Right forelimb (tissue), 1 donor: ENCODE measurements around the gene TUBB4A.
"Not testable (repeated sequence)": the region's sequence is repeated elsewhere in the genome, so short reads cannot be mapped to it uniquely, and the experiment has no call there.

Experiments
- DNase-seq: peaks from one replicate; pipeline ENCODE4 v3.0.0-alpha.2; 2018

Gene TUBB4A

DNA sequence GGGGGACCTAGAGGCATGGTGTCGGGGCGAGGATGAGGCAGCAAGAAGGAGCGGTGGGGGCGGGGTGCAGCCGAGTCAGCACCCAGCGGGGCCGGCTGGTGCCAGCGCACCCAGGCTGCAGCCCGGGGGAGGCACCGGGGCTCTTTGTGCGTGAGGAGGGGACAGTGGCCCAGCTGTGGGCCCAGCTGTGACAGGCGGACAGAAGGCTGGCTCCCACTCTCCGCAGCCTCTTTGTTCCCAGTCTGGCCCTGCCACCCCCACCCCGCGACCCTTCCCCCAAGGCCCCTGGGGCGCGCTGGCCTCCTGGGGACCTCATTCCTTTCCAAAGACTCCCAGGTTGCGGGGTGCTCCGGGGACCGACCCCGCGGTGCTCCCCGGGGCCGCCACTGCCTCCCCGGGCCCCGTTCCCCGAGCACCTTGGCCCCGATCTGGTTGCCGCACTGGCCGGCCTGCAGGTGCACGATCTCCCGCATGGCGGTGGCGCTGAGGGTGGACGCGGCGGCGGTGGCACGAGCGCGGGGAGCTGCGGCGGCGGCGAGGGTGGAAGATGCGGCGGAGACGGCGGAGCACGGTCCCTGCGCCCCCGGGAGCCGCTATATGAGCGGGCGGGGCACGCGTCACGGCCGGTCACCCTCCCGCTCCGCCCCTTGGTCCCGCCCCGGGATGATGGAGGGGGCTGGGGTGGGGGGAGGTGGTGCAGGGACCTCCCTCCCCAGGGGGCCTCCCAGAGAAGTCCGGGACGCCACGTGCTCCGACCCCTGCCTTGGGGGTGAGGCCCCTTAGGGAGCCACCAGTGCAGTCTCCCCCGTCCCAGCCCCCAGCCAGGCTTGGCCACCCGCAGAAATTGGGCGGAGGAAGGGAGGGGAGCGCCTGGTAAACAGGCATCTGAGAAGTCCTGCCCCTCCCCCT is at the start of gene TUBB4A:
TSS of gene TUBB4A (minus strand) at position 570 of the 909 bp plus-strand sequence. CDS start at position 473, 97 bp downstream.
- DNase-seq = no peak

DNA sequence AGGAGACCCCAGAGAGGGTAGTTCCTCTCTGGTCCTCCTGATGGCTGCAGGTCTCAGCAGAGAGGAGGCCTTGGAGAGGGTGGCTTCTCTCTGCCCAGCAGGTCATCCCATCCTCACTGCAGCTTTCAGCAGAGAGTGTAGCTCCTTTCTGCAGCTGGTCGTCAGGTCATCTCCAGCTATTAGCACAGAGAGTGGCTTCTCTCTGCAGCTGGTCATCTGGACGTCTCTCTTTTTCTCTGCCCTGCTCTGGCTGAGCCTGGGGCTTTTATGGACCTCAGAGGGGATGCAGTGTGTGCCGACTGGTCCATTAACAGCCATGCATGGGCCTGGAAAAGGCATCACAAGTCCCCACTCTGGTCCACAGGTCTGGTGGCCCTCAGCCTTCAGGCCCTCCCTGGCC is 49.0 kb upstream of the TUBB4A start:
- DNase-seq = no peak

- DNase-seq = not testable (repeated sequence)
These were observed 48.6 kb upstream of the TUBB4A start for GRCh38 chr19:6550679-6551078.

DNA sequence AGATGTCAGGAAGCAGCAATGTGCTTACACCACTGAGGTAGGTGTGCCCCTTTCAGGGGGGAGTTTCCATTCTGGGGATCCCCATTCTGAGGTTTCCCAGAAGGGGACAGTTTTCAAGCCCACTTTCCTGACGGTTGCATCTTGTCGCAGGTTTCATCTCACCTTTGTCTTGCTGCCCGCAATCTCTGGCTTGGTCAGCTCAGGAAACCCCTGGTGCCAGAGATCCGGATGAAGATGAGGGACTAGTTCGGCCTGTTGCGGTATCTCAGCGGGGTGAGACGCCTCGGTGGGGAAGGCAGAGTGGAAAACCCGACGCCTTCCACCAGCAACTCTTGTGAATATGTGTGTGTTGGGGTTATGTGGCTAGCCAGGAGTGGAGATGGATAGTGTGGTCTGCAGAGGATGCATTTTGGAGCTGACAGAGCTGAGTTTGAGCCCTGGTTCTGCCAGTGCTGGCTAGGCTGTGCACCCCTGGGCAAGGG is 41.8 kb upstream of the TUBB4A start:
- DNase-seq = no peak

DNA sequence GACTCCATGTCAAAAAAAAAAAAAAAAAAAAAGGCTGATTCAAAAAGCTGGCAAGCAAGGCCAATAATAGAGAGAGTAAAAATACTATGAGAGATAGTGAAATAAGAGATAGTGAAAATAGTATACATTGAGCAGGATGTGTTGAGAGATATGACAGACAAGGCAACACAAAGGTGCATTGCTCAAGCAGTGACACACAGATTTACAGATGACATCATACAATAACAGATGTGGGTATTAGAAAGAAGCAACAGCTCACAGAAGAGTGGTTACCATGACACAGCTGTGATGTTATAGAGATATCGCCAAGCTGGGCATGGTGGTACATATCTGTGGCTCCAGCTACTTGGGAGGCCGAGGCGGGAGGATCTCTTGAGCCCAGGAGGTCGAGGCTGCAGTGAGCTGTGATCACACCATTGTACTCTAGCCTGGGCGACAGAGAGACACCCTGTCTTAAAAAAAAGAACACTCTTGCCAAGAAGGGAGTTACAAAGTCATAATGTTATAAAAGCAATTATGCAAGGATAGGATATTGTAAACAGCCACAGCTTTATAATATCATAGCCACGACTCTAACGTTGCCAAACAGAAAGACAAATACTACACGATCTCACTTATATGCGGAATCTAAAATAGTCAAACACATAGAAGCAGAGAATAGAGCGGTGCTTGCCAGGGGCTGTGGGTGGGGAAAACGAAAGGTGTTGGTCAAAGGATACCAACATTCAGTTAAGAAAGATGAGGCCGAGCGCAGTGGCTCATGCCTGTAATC is 39.0 kb upstream of the TUBB4A start:
- DNase-seq = no peak

GRCh38 chr19:6539514-6539913 is 37.4 kb upstream of the TUBB4A start:
- DNase-seq = no peak

DNA sequence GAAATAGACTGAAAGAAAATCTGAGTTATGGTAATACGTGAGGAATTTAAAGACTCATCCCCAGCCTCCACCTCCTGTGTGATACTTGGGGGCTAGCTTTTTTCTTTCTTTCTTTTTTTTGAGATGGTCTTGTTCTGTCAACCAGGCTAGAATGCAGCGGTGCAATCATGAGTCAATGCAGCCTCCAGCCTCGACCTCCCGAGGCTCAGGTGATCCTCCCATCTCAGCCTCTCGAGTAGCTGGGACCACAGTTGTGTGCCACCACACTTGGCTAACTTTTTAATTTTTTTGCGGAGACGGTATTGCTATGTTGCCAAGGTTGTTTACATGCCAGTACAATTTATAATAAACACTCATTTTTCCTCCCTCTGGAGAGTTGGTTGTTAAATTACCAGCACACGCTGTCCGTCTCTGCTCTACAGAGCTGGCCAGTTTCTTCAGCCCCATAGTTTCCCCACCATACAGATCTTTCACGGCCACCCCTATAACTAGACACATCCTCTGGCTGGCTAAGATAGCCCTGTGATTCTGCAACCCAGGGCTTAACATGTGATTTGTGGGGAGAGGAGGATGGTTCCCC is 33.5 kb upstream of the TUBB4A start:
- DNase-seq = no peak

DNA sequence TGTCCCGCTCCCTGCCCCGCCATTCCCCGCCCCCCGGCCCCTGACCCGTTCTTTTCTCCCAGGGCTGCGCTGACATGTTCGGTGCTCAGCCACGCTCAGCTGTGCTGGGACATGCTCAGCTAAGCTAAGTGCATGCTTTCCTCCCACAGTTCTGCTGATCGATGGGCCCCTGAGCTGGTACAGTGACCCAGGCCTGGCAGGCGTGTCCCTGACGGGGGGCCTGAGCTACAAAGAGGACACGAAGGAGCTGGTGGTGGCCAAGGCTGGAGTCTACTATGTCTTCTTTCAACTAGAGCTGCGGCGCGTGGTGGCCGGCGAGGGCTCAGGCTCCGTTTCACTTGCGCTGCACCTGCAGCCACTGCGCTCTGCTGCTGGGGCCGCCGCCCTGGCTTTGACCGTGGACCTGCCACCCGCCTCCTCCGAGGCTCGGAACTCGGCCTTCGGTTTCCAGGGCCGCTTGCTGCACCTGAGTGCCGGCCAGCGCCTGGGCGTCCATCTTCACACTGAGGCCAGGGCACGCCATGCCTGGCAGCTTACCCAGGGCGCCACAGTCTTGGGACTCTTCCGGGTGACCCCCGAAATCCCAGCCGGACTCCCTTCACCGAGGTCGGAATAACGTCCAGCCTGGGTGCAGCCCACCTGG is 32.5 kb upstream of the TUBB4A start:
- no peak for DNase-seq

GRCh38 chr19:6533746-6534418 is 31.8 kb upstream of the TUBB4A start:
- DNase-seq = no peak

DNA sequence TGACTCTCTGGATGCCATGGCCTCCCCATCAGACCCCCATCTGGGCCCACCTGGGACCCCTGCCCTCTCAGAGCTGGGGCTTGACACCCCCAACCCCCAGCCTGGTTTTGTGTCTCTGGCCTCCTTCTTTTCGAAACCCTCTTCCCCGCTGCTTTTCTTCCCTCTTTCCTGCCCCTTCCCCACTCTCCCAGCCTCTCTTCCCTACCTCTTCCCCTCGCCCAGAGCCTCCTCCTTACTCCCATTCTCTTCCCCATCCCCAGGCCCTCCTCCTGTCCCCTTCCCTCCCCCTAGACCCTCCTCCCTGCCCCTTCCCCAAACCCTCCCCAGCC is 30.9 kb upstream of the TUBB4A start:
- no peak for DNase-seq

DNA sequence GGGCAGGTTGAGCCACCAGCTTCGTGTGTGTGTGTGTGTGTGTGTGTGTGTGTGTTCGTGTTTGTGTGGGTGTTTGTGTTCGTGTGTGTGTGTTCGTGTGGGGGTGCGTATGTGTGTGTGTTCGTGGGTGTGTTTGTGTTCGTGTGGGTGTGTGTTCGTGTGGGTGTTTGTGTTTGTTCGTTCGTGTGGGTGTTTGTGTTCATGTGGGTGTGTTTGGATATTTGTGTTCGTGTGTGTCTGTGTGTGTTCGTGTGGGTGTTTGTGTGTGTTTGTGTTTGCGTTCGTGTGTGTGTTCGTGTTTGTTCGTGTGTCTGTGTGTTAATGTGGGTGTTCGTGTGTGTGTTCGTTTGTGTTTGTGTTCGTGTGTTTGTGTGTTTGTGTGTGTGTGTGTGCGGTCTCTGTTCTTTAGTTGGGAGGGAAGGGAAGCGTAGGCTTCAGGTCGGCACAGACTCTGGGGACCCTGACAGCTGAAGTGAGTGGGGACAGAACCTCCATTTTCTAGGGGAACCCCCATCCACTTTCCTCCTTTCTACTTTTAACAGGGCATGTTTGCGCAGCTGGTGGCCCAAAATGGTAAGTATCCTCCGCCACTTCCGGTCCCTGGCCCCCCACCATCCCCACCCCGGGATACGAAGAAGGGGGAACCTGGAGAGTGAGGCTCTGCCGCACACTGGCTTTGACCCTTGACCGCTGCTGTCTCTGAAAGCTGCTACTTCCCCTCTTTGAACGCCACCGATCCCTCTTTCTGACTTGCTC is 30.3 kb upstream of the TUBB4A start:
- DNase-seq = no peak

- no peak for DNase-seq
These were observed 29.8 kb upstream of the TUBB4A start for GRCh38 chr19:6531956-6532243.

DNA sequence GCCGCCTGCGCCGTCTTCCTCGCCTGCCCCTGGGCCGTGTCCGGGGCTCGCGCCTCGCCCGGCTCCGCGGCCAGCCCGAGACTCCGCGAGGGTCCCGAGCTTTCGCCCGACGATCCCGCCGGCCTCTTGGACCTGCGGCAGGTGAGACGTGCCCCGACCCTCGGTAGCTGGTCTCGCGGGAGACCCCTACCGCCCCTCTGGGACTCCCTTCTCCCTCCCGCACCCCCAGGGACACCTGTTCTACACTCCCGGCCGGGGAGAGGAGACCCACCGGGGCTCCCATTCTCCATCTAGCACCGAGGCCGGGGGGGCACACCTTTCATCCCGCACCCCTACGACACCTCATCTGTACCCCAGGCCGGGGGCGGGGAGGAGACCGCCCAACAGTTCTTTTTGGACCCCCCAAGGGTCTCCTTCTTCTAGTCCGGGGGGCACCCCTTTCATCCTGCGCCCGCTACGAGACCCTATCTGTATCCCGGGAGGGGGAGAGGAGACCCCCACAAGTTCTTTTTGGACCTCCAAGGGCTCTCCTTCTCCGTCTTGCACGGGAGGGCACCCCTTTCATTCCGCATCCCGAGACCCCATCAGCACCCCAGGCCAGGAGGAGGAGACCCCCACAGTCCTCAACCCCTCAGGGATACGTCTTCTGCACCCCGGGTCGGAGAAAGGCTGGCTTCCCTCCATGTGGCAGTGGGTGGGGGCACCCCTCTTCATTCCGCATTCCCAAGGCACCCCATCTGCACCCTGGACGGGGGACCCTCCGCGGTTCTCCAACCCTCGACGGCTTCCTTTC is 29.2 kb upstream of the TUBB4A start:
- DNase-seq = no peak

GRCh38 chr19:6530386-6531162 is 28.5 kb upstream of the TUBB4A start, which contains the start of gene TNFSF9:
TNFSF9 (plus strand) TSS chr19:6531026; CDS start chr19:6531037, 11 bp downstream.
- DNase-seq = peak; percentile 96

- DNase-seq = no peak
These were observed 27.9 kb upstream of the TUBB4A start for GRCh38 chr19:6529937-6530385.

DNA sequence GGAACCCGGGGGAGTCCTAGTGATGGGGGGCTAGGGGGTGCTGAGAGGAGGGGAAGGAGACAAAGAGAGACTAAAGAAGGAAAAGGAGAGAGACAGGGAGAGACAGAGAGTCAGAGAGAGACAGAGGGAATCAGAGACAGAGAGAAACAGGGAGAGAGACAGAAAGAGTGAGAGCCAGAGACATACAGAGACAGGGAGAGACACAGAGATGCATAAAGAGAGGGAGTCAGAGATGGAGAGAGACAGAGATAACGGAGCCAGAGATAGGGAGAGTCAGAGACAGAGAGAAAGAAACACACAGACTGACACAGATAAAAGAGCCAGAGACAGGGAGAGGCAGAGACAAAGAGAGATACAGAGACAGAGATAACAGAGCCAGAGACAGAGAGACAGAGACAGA is 27.2 kb upstream of the TUBB4A start:
- DNase-seq = no peak

- DNase-seq = no peak
These were observed 26.5 kb upstream of the TUBB4A start for GRCh38 chr19:6528544-6529121.

- no peak for DNase-seq
These were observed 25.9 kb upstream of the TUBB4A start for GRCh38 chr19:6527893-6528543.

- no peak for DNase-seq
These were observed 22.2 kb upstream of the TUBB4A start for GRCh38 chr19:6524311-6524710.
